Transverse colon (tissue), 4 donors: Measurements from ENCODE around the gene FOXO1.

ENCODE experiments used
- CTCF ChIP-seq, 5 experiments: fragments of 200-600 bp in 3 of 5; fragments of 450-650 bp in 2 of 5; sonication (generic) in 3 of 5; IDR thresholded peaks; 1 replicate in 2 of 5; 2 replicates in 3 of 5; pipeline ENCODE4 v1.5.1; 2016 to 2017; ENCODE audit warnings: antibody characterized with exemption in 5 of 5, inconsistent platforms in 3 of 5, mild to moderate bottlenecking in 2 of 5, moderate library complexity in 1 of 5
- POLR2A ChIP-seq: fragments of 450-650 bp; IDR thresholded peaks from one replicate; pipeline ENCODE4 v1.6.1; 2016; ENCODE audit warnings: antibody characterized with exemption, mild to moderate bottlenecking, moderate library complexity
- POLR2AphosphoS5 ChIP-seq, 3 donors: sonication (generic); formaldehyde crosslinking; IDR thresholded peaks; one replicate each; pipeline ENCODE4 v1.6.1; 2016; ENCODE audit warnings: antibody characterized with exemption in 3 of 3

GRCh38 chr13:40665126-40666044, 1.1 kb downstream of the FOXO1 start:
- TF ChIP-seq CTCF (IDR thresholded peaks at IDR 0.05) (peak in 1 of 5 experiments; percentile 10), POLR2A (no peak), POLR2AphosphoS5 (IDR thresholded peaks at IDR 0.05) (peak in 1 of 3 donors; percentile 33)
